RWPE2 (cell line): ENCODE measurements around the gene COX7B2.

Experiments
- ATAC-seq: fragments of 200-7000 bp; cut with Tn5 transposase; 3 replicates; pipeline ENCODE4 v1.9.1; 2021; ENCODE audit warnings: low read depth
- DNase-seq: peaks from one replicate; pipeline ENCODE4 v3.0.0-alpha.2; 2020; ENCODE audit warnings: low spot score
- H3K27ac ChIP-seq: fragments of 450-650 bp; 2 replicates; pipeline ENCODE4 v1.5.1; 2017; ENCODE audit warnings: mild to moderate bottlenecking; ENCODE audit not compliant: poor library complexity, severe bottlenecking
- H3K27me3 ChIP-seq: fragments of 250-450 bp; sonication (Bioruptor Pico); 2 replicates; pipeline ENCODE4 v1.5.1; 2021; ENCODE audit warnings: mild to moderate bottlenecking, moderate library complexity; ENCODE audit not compliant: insufficient read depth, poor library complexity, severe bottlenecking
- H3K36me3 ChIP-seq: fragments of 250-450 bp; sonication (Bioruptor Pico); 2 replicates; pipeline ENCODE4 v1.5.1; 2020; ENCODE audit warnings: low read depth, mild to moderate bottlenecking, moderate library complexity
- H3K4me1 ChIP-seq: fragments of 250-450 bp; sonication (Bioruptor Pico); 2 replicates; pipeline ENCODE4 v1.5.1; 2021; ENCODE audit warnings: mild to moderate bottlenecking, moderate library complexity; ENCODE audit not compliant: insufficient read depth, poor library complexity, severe bottlenecking
- H3K4me3 ChIP-seq: fragments of 250-450 bp; sonication (Bioruptor Pico); 2 replicates; pipeline ENCODE4 v1.5.1; 2021; ENCODE audit warnings: mild to moderate bottlenecking, moderate library complexity; ENCODE audit not compliant: severe bottlenecking
- H3K9me3 ChIP-seq: fragments of 250-450 bp; sonication (Bioruptor Pico); 2 replicates; pipeline ENCODE4 v1.5.1; 2021; ENCODE audit warnings: mild to moderate bottlenecking, moderate library complexity; ENCODE audit not compliant: severe bottlenecking
- CTCF ChIP-seq: fragments of 450-650 bp; IDR thresholded peaks from one replicate; pipeline ENCODE4 v1.5.1; 2017; ENCODE audit warnings: mild to moderate bottlenecking, moderate library complexity; ENCODE audit not compliant: poor library complexity, severe bottlenecking

The COX7B2 gene, protein sequence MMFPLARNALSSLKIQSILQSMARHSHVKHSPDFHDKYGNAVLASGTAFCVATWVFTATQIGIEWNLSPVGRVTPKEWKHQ

DNA sequence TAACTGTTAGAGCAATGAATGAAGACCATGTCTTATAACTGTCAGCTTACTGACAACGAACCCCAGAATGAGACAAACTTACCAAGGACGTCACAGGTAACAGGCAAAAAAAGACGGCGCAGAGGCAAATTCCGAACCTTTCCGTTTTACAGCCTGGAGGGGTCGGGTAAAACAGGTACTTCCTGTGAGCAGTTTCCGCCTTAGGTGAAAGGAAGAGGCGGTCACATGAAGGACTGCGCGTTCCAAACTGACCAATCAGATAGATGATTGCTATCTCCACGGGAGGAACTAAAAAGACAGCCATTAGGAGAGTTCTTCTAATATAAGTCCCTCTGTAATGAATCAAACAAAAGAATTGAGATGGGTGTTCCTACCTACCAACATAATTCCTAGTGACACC lies at the start of gene COX7B2:
TSS of gene COX7B2 (minus strand) at position 168 of the 400 bp plus-strand sequence. CDS start 174,053 bp downstream, outside the sequence.
- H3K4me3 ChIP-seq = no peak within 1 kb of the TSS
- no peak for DNase-seq
- ATAC-seq = no peak

DNA sequence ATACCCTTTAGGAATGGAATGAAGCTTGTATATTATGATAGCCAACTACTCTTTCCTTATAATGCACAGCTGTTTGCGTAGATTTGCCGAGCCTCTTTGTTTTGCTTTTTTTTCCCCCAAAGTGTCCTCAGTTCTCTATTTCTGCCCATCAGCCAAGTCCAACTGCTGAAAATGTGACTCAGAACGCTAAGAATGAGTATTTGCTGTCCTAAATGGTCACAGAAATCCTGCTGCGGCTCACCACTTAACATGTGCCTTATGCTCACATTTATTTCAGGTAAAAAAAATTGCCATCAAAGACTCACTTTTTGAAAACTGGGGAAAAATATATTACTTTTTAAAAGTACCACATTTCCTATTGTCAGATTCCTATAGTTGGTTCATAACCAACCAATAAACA lies 47.4 kb upstream of the COX7B2 start:
- no peak overlapping the region for H3K27ac ChIP-seq
- no peaks in the 10 kb centered on the region for H3K4me1 ChIP-seq
- no peaks in the 10 kb centered on the region for H3K9me3 ChIP-seq
- no peaks in the 10 kb centered on the region for H3K36me3 ChIP-seq
- ATAC-seq (no peak), DNase-seq (no peak)
- peaks cover 12% of the 10 kb centered on the region for H3K27me3 ChIP-seq
- TF ChIP-seq CTCF = no peak
- H3K4me3 ChIP-seq = no peak overlapping the region

More for the DNA sequence above, at the start of gene COX7B2:
- no peaks in the 10 kb centered on the region for H3K4me1 ChIP-seq
- no peaks in the 10 kb centered on the region for H3K9me3 ChIP-seq
- no peak within 1 kb of the TSS for H3K27ac ChIP-seq
- peaks cover 4% of the 10 kb centered on the region for H3K27me3 ChIP-seq
- no peaks in the 10 kb centered on the region for H3K36me3 ChIP-seq
- no peak for TF ChIP-seq CTCF

DNA sequence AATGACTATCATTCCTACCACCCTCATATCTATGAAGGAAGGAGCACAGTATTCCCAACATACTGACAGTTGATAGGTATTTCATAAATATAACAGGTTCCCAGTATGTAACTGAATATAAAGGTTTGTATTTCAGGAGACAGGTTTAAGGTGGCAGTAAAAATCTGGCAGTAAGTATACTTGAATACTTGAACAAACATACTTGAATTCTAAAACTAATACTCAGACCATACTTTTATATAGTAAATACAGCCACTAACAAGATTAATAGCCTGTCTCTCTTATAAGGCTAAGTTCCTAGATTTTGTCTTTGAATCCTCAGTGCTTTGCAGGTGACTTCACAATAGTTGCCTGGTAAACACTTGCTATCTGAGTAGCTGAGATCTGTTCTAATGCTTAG lies 46.6 kb upstream of the COX7B2 start:
- DNase-seq (no peak), ATAC-seq (no peak)
- no peak overlapping the region for H3K27ac ChIP-seq
- H3K36me3 ChIP-seq = no peaks in the 10 kb centered on the region
- no peaks in the 10 kb centered on the region for H3K9me3 ChIP-seq
- H3K27me3 ChIP-seq = peaks cover 14% of the 10 kb centered on the region
- H3K4me3 ChIP-seq = no peak overlapping the region
- no peak for TF ChIP-seq CTCF
- no peaks in the 10 kb centered on the region for H3K4me1 ChIP-seq

DNA sequence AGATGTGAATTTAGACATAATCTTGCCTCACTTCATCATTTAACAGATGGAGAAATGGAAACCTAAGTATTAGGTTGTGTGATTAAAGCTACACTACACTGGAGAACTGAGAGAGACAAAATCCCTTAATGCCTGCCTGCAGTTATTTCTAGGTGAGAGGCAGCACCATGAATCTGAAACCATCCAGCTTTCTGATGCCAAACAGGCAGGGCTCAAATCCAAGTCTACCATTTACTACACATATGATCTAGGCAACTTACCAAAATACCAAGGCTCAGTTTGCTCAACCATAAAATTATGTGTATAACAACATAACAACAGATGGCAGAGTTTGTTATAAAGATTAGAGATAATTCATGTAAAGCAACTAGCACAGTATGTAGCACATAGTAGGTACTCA lies 45.6 kb upstream of the COX7B2 start:
- H3K36me3 ChIP-seq = no peaks in the 10 kb centered on the region
- H3K4me1 ChIP-seq = no peaks in the 10 kb centered on the region
- H3K27ac ChIP-seq = no peak overlapping the region
- peaks cover 17% of the 10 kb centered on the region for H3K27me3 ChIP-seq
- no peaks in the 10 kb centered on the region for H3K9me3 ChIP-seq
- no peak for DNase-seq
- H3K4me3 ChIP-seq = no peak overlapping the region
- ATAC-seq = no peak
- no peak for TF ChIP-seq CTCF

DNA sequence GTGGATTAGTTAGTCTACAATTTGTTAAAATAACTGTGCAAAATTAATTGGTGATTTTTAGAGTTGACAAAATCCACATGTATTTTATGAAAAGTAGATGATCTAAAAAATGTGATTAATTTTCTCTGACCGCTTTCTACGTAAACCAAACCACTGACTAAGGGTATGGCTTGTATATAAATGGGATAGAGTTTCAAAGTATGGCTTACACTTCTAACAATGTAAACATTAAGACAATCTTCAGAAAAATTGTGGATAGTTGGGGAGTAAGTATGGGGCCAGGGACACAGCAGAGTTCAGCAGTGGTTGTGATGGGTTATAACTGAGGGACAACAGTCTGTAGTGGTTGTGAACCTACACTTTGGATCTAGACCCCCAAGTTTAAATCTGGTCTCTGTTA lies 44.5 kb upstream of the COX7B2 start:
- H3K27ac ChIP-seq = no peak overlapping the region
- DNase-seq = no peak
- H3K27me3 ChIP-seq = peaks cover 24% of the 10 kb centered on the region
- ATAC-seq = no peak
- TF ChIP-seq CTCF = no peak
- no peaks in the 10 kb centered on the region for H3K9me3 ChIP-seq
- H3K4me3 ChIP-seq = no peak overlapping the region
- no peaks in the 10 kb centered on the region for H3K4me1 ChIP-seq
- H3K36me3 ChIP-seq = no peaks in the 10 kb centered on the region
